ENCODE measurements around the gene BLVRB. TPM values are rescaled to one million over a fixed set of nuclear protein-coding genes. Genes with fewer than 3 reads are reported as not detected.

BLVRB gene
- total and polyA plus RNA-seq, 9 of the 15 experiments (the other 6 are each of a cell fraction or from before 2014, with no cell fraction given): 81.1 to 749 (median 331) TPM

DNA sequence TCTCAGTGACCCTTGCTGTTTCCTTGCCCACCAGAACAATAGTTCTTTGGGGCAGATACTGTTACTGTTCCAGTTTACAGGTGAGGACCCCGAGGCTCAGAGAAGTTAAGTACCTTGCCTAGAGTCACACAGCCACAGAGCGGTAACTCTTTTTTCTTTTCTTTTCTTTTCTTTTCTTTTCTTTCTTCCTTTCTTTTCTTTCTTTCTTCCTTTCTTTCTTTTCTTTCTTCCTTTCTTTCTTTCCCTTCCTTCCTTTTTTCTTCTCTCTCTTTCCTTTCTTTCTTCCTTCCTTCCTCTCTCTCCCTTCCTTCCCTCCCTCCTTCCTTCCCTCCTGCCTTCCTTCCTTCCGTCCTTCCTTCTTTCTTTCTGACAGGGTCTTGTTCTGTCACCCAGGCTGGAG, 47.5 kb downstream of the BLVRB start (continued):
- no peak for TF ChIP-seq ZNF699 (CRISPR knock-in tag; IDR thresholded peaks at IDR 0.05; ENCODE audit: insufficient replicate concordance)
- TF ChIP-seq TRIM24 (IDR thresholded peaks at IDR 0.05): no peak
- TF ChIP-seq, protein P1, sequence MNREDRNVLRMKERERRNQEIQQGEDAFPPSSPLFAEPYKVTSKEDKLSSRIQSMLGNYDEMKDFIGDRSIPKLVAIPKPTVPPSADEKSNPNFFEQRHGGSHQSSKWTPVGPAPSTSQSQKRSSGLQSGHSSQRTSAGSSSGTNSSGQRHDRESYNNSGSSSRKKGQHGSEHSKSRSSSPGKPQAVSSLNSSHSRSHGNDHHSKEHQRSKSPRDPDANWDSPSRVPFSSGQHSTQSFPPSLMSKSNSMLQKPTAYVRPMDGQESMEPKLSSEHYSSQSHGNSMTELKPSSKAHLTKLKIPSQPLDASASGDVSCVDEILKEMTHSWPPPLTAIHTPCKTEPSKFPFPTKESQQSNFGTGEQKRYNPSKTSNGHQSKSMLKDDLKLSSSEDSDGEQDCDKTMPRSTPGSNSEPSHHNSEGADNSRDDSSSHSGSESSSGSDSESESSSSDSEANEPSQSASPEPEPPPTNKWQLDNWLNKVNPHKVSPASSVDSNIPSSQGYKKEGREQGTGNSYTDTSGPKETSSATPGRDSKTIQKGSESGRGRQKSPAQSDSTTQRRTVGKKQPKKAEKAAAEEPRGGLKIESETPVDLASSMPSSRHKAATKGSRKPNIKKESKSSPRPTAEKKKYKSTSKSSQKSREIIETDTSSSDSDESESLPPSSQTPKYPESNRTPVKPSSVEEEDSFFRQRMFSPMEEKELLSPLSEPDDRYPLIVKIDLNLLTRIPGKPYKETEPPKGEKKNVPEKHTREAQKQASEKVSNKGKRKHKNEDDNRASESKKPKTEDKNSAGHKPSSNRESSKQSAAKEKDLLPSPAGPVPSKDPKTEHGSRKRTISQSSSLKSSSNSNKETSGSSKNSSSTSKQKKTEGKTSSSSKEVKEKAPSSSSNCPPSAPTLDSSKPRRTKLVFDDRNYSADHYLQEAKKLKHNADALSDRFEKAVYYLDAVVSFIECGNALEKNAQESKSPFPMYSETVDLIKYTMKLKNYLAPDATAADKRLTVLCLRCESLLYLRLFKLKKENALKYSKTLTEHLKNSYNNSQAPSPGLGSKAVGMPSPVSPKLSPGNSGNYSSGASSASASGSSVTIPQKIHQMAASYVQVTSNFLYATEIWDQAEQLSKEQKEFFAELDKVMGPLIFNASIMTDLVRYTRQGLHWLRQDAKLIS (CRISPR knock-in tag; IDR thresholded peaks at IDR 0.05): no peak
- no peak for TF ChIP-seq NCOA4 (IDR thresholded peaks at IDR 0.05; ENCODE audit: partially characterized antibody)
- TF ChIP-seq, protein P2, sequence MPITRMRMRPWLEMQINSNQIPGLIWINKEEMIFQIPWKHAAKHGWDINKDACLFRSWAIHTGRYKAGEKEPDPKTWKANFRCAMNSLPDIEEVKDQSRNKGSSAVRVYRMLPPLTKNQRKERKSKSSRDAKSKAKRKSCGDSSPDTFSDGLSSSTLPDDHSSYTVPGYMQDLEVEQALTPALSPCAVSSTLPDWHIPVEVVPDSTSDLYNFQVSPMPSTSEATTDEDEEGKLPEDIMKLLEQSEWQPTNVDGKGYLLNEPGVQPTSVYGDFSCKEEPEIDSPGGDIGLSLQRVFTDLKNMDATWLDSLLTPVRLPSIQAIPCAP (CRISPR knock-in tag; IDR thresholded peaks at IDR 0.05; ENCODE audit: borderline replicate concordance): no peak
- TF ChIP-seq, protein P3, sequence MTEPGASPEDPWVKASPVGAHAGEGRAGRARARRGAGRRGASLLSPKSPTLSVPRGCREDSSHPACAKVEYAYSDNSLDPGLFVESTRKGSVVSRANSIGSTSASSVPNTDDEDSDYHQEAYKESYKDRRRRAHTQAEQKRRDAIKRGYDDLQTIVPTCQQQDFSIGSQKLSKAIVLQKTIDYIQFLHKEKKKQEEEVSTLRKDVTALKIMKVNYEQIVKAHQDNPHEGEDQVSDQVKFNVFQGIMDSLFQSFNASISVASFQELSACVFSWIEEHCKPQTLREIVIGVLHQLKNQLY (CRISPR knock-in tag; conservative IDR thresholded peaks at IDR 0.05): no peak
- TF ChIP-seq, protein P4, sequence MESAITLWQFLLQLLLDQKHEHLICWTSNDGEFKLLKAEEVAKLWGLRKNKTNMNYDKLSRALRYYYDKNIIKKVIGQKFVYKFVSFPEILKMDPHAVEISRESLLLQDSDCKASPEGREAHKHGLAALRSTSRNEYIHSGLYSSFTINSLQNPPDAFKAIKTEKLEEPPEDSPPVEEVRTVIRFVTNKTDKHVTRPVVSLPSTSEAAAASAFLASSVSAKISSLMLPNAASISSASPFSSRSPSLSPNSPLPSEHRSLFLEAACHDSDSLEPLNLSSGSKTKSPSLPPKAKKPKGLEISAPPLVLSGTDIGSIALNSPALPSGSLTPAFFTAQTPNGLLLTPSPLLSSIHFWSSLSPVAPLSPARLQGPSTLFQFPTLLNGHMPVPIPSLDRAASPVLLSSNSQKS (CRISPR knock-in tag; IDR thresholded peaks at IDR 0.05): no peak
- TF ChIP-seq, protein P5, sequence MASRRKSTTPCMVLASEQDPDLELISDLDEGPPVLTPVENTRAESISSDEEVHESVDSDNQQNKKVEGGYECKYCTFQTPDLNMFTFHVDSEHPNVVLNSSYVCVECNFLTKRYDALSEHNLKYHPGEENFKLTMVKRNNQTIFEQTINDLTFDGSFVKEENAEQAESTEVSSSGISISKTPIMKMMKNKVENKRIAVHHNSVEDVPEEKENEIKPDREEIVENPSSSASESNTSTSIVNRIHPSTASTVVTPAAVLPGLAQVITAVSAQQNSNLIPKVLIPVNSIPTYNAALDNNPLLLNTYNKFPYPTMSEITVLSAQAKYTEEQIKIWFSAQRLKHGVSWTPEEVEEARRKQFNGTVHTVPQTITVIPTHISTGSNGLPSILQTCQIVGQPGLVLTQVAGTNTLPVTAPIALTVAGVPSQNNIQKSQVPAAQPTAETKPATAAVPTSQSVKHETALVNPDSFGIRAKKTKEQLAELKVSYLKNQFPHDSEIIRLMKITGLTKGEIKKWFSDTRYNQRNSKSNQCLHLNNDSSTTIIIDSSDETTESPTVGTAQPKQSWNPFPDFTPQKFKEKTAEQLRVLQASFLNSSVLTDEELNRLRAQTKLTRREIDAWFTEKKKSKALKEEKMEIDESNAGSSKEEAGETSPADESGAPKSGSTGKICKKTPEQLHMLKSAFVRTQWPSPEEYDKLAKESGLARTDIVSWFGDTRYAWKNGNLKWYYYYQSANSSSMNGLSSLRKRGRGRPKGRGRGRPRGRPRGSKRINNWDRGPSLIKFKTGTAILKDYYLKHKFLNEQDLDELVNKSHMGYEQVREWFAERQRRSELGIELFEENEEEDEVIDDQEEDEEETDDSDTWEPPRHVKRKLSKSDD (conservative IDR thresholded peaks at IDR 0.05; ENCODE audit: low read length): no peak
- peak in 1 of 2 experiments; percentile 43; a peak in 1 of 4 replicates for TF ChIP-seq HDAC1 (IDR thresholded peaks at IDR 0.05)
- no peak for TF ChIP-seq ZNF212 (CRISPR knock-in tag; IDR thresholded peaks at IDR 0.05)
- TF ChIP-seq, protein P6, sequence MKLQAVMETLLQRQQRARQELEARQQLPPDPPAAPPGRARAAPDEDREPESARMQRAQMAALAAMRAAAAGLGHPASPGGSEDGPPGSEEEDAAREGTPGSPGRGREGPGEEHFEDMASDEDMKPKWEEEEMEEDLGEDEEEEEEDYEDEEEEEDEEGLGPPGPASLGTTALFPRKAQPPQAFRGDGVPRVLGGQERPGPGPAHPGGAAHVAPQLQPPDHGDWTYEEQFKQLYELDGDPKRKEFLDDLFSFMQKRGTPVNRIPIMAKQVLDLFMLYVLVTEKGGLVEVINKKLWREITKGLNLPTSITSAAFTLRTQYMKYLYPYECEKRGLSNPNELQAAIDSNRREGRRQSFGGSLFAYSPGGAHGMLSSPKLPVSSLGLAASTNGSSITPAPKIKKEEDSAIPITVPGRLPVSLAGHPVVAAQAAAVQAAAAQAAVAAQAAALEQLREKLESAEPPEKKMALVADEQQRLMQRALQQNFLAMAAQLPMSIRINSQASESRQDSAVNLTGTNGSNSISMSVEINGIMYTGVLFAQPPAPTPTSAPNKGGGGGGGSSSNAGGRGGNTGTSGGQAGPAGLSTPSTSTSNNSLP (IDR thresholded peaks at IDR 0.05; ENCODE audit: borderline replicate concordance, low read depth, low read length): no peak
- no peak for TF ChIP-seq CBX8 (IDR thresholded peaks at IDR 0.05; ENCODE audit: borderline replicate concordance, extremely low read depth, low read depth, low read length, poor library complexity, severe bottlenecking)
- no peak for TF ChIP-seq SRF (CRISPR knock-in tag; IDR thresholded peaks at IDR 0.05)
- 0 out of 2 replicates have a peak, but pooled peaks have one; percentile 30 for TF ChIP-seq SMARCE1 (IDR thresholded peaks at IDR 0.05)
- TF ChIP-seq ZNF75A (CRISPR knock-in tag; IDR thresholded peaks at IDR 0.05): no peak
- TF ChIP-seq ZNF384 (IDR thresholded peaks at IDR 0.05; ENCODE audit: low read depth, low read length): no peak
- TF ChIP-seq EGR1 (conservative IDR thresholded peaks at IDR 0.05): no peak

Data from K562 (cell line).